ENCODE data around the gene PDS5A.
"Not testable (repeated sequence)": the region's sequence is repeated elsewhere in the genome, so short reads cannot be mapped to it uniquely, and the experiment has no call there.

PDS5A gene

GRCh38 chr4:39802005-39802404 lies 175.7 kb downstream of the PDS5A start:
- Histone ChIP-seq H3K4me1 (ENCODE audit: control insufficient read depth in 5 of 5, insufficient read depth in 5 of 5, low read length in 5 of 5) (no peaks in the 10 kb centered on the region), H3K9me3 (ENCODE audit: control insufficient read depth in 5 of 5, low read length in 5 of 5) (no peaks in the 10 kb centered on the region), H3K36me3 (ENCODE audit: control insufficient read depth in 5 of 5, insufficient read depth in 5 of 5, low read length in 5 of 5) (no peaks in the 10 kb centered on the region), H3K4me3 (ENCODE audit: low read depth in 1 of 5, low read length in 5 of 5) (no peak overlapping the region), H3K27me3 (ENCODE audit: control insufficient read depth in 5 of 5, insufficient read depth in 4 of 5, low read length in 5 of 5) (no peaks in the 10 kb centered on the region), H3K9ac (ENCODE audit: low read length in 5 of 5) (no peak overlapping the region), H3K27ac (ENCODE audit: low read depth, low read length) (no peak overlapping the region)

GRCh38 chr4:39792976-39793375 lies 184.7 kb downstream of the PDS5A start:
- H3K9ac ChIP-seq (ENCODE audit: low read length in 5 of 5); H3K4me1 ChIP-seq (ENCODE audit: control insufficient read depth in 5 of 5, insufficient read depth in 5 of 5, low read length in 5 of 5); H3K36me3 ChIP-seq (ENCODE audit: control insufficient read depth in 5 of 5, insufficient read depth in 5 of 5, low read length in 5 of 5); H3K27ac ChIP-seq (ENCODE audit: low read depth, low read length); H3K9me3 ChIP-seq (ENCODE audit: control insufficient read depth in 5 of 5, low read length in 5 of 5); H3K4me3 ChIP-seq (ENCODE audit: low read depth in 1 of 5, low read length in 5 of 5); H3K27me3 ChIP-seq (ENCODE audit: control insufficient read depth in 5 of 5, insufficient read depth in 4 of 5, low read length in 5 of 5): not testable (repeated sequence)

- no peaks in the 10 kb centered on the region for H3K36me3 ChIP-seq (ENCODE audit: control insufficient read depth in 5 of 5, insufficient read depth in 5 of 5, low read length in 5 of 5)
- no peak overlapping the region for H3K4me3 ChIP-seq (ENCODE audit: low read depth in 1 of 5, low read length in 5 of 5)
- no peak overlapping the region for H3K27ac ChIP-seq (ENCODE audit: low read depth, low read length)
- H3K9ac ChIP-seq (ENCODE audit: low read length in 5 of 5): no peak overlapping the region
- H3K9me3 ChIP-seq (ENCODE audit: control insufficient read depth in 5 of 5, low read length in 5 of 5): no peaks in the 10 kb centered on the region
- no peaks in the 10 kb centered on the region for H3K4me1 ChIP-seq (ENCODE audit: control insufficient read depth in 5 of 5, insufficient read depth in 5 of 5, low read length in 5 of 5)
- H3K27me3 ChIP-seq (ENCODE audit: control insufficient read depth in 5 of 5, insufficient read depth in 4 of 5, low read length in 5 of 5): no peaks in the 10 kb centered on the region
Observed at GRCh38 chr4:39792529-39792928, 185.2 kb downstream of the PDS5A start.

- Histone ChIP-seq H3K27me3 (ENCODE audit: control insufficient read depth in 5 of 5, insufficient read depth in 4 of 5, low read length in 5 of 5) (no peaks in the 10 kb centered on the region), H3K4me1 (ENCODE audit: control insufficient read depth in 5 of 5, insufficient read depth in 5 of 5, low read length in 5 of 5) (no peaks in the 10 kb centered on the region), H3K4me3 (ENCODE audit: low read depth in 1 of 5, low read length in 5 of 5) (no peak overlapping the region), H3K9me3 (ENCODE audit: control insufficient read depth in 5 of 5, low read length in 5 of 5) (no peaks in the 10 kb centered on the region), H3K27ac (ENCODE audit: low read depth, low read length) (no peak overlapping the region), H3K36me3 (ENCODE audit: control insufficient read depth in 5 of 5, insufficient read depth in 5 of 5, low read length in 5 of 5) (no peaks in the 10 kb centered on the region), H3K9ac (ENCODE audit: low read length in 5 of 5) (no peak overlapping the region)
Observed at GRCh38 chr4:39792128-39792527, 185.6 kb downstream of the PDS5A start.

GRCh38 chr4:39786838-39787237 lies 190.9 kb downstream of the PDS5A start:
- Histone ChIP-seq H3K36me3 (ENCODE audit: control insufficient read depth in 5 of 5, insufficient read depth in 5 of 5, low read length in 5 of 5) (peaks cover 0 to 3% (median 0%) of the 10 kb centered on the region in 5 donors), H3K9me3 (ENCODE audit: control insufficient read depth in 5 of 5, low read length in 5 of 5) (no peaks in the 10 kb centered on the region), H3K27ac (ENCODE audit: low read depth, low read length) (no peak overlapping the region), H3K4me3 (ENCODE audit: low read depth in 1 of 5, low read length in 5 of 5) (no peak overlapping the region), H3K9ac (ENCODE audit: low read length in 5 of 5) (no peak overlapping the region), H3K4me1 (ENCODE audit: control insufficient read depth in 5 of 5, insufficient read depth in 5 of 5, low read length in 5 of 5) (no peaks in the 10 kb centered on the region), H3K27me3 (ENCODE audit: control insufficient read depth in 5 of 5, insufficient read depth in 4 of 5, low read length in 5 of 5) (no peaks in the 10 kb centered on the region)

GRCh38 chr4:39785083-39785482 lies 192.6 kb downstream of the PDS5A start:
- no peak overlapping the region for H3K4me3 ChIP-seq (ENCODE audit: low read depth in 1 of 5, low read length in 5 of 5)
- H3K36me3 ChIP-seq (ENCODE audit: control insufficient read depth in 5 of 5, insufficient read depth in 5 of 5, low read length in 5 of 5): peaks cover 0 to 16% (median 3%) of the 10 kb centered on the region in 5 donors
- no peaks in the 10 kb centered on the region for H3K9me3 ChIP-seq (ENCODE audit: control insufficient read depth in 5 of 5, low read length in 5 of 5)
- no peaks in the 10 kb centered on the region for H3K27me3 ChIP-seq (ENCODE audit: control insufficient read depth in 5 of 5, insufficient read depth in 4 of 5, low read length in 5 of 5)
- H3K27ac ChIP-seq (ENCODE audit: low read depth, low read length): no peak overlapping the region
- no peaks in the 10 kb centered on the region for H3K4me1 ChIP-seq (ENCODE audit: control insufficient read depth in 5 of 5, insufficient read depth in 5 of 5, low read length in 5 of 5)
- H3K9ac ChIP-seq (ENCODE audit: low read length in 5 of 5): no peak overlapping the region

- H3K9ac ChIP-seq (ENCODE audit: low read length in 5 of 5); H3K4me1 ChIP-seq (ENCODE audit: control insufficient read depth in 5 of 5, insufficient read depth in 5 of 5, low read length in 5 of 5); H3K27ac ChIP-seq (ENCODE audit: low read depth, low read length); H3K27me3 ChIP-seq (ENCODE audit: control insufficient read depth in 5 of 5, insufficient read depth in 4 of 5, low read length in 5 of 5); H3K9me3 ChIP-seq (ENCODE audit: control insufficient read depth in 5 of 5, low read length in 5 of 5); H3K4me3 ChIP-seq (ENCODE audit: low read depth in 1 of 5, low read length in 5 of 5): not testable (repeated sequence)
- H3K36me3 ChIP-seq (ENCODE audit: control insufficient read depth in 5 of 5, insufficient read depth in 5 of 5, low read length in 5 of 5): peaks cover 10 to 30% (median 23%) of the 10 kb centered on the region in 5 donors
Observed at GRCh38 chr4:39781988-39782387, 195.7 kb downstream of the PDS5A start.
